Dedifferentiated amniotic fluid mesenchymal stem cell (primary cell): Measurements from ENCODE around the gene ASB15.
A peak's percentile ranks its signal among the peaks of the same experiment; 100 is the strongest.

Experiments used
- DNase-seq: peaks from one replicate; pipeline ENCODE4 v3.0.0-alpha.2; 2016; ENCODE audit errors: extremely low spot score

ASB15 gene

GRCh38 chr7:123635551-123636359 lies 34.1 kb downstream of the ASB15 start:
- peak; percentile 54 for DNase-seq

GRCh38 chr7:123637203-123637602 lies 35.6 kb downstream of the ASB15 start:
- no peak for DNase-seq

- no peak for DNase-seq
Observed at GRCh38 chr7:123637878-123638277, 36.3 kb downstream of the ASB15 start.

GRCh38 chr7:123639631-123640030 lies 38.0 kb downstream of the ASB15 start:
- DNase-seq, result no peak

GRCh38 chr7:123640583-123640982 lies 39.0 kb downstream of the ASB15 start:
- no peak for DNase-seq

GRCh38 chr7:123641901-123642300 lies 40.3 kb downstream of the ASB15 start:
- no peak for DNase-seq

- peak; percentile 55 for DNase-seq
Observed at GRCh38 chr7:123643495-123644441, 42.1 kb downstream of the ASB15 start.

- no peak for DNase-seq
Observed at GRCh38 chr7:123645516-123645915, 43.9 kb downstream of the ASB15 start.

- DNase-seq, result no peak
Observed at GRCh38 chr7:123647106-123647730, 45.6 kb downstream of the ASB15 start.

- no peak for DNase-seq
Observed at GRCh38 chr7:123649964-123650363, 48.3 kb downstream of the ASB15 start.

GRCh38 chr7:123650595-123650994 lies 49.0 kb downstream of the ASB15 start:
- no peak for DNase-seq

GRCh38 chr7:123652406-123652805 lies 50.8 kb downstream of the ASB15 start:
- no peak for DNase-seq

GRCh38 chr7:123653162-123653561 lies 51.5 kb downstream of the ASB15 start:
- no peak for DNase-seq

- no peak for DNase-seq
Observed at GRCh38 chr7:123655614-123656013, 54.0 kb downstream of the ASB15 start, which contains the start of gene LMOD2. TSS of gene LMOD2 (plus strand) at chr7:123655866. CDS start at chr7:123655964, 98 bp downstream.

GRCh38 chr7:123656544-123657303 lies 55.1 kb downstream of the ASB15 start:
- no peak for DNase-seq

- DNase-seq, result no peak
Observed at GRCh38 chr7:123657304-123657685, 55.7 kb downstream of the ASB15 start.

GRCh38 chr7:123658023-123658422 lies 56.4 kb downstream of the ASB15 start:
- DNase-seq, result no peak

- no peak for DNase-seq
Observed at GRCh38 chr7:123660514-123661354, 59.1 kb downstream of the ASB15 start.

- no peak for DNase-seq
Observed at GRCh38 chr7:123661765-123662164, 60.1 kb downstream of the ASB15 start.

- no peak for DNase-seq
Observed at GRCh38 chr7:123662293-123662692, 60.7 kb downstream of the ASB15 start.
